K562 (cell line): ENCODE data around the gene RNMT. TPM values are rescaled to one million over a fixed set of nuclear protein-coding genes. Genes with fewer than 3 reads are reported as not detected.
"Not testable (repeated sequence)": the region's sequence is repeated elsewhere in the genome, so short reads cannot be mapped to it uniquely, and the experiment has no call there.

Experiments used
- ATAC-seq: fragments of 200-7000 bp; cut with Tn5 transposase; 3 replicates; pipeline ENCODE4 v1.9.1; 2020; ENCODE audit warnings: moderate library complexity
- BruUV-seq: library from RNA; stranded (reverse); fragments of 400-500 nt; replicated peaks from 2 replicates; lab custom pipeline; 2021; lab: Mats Ljungman, UMichigan
- CTCF ChIA-PET: fragments of 300-600 bp; formaldehyde crosslinking; extraction: SDS; loops from one replicate; lab custom pipeline; 2021; ENCODE audit warnings: low intra/inter-chr PET ratio; lab: Yijun Ruan, JAX
- POLR2A ChIA-PET: fragments of 300-600, 350-650 bp; sonication (Branson Sonifier 250); formaldehyde crosslinking; extraction: SDS; loops from one replicate; lab custom pipeline; 2021; ENCODE audit warnings: antibody characterized with exemption, inconsistent platforms; lab: Yijun Ruan, JAX
- DNase-seq, 4 experiments: peaks; one replicate each; pipeline versions ENCODE4 v3.0.0 to v3.0.0-alpha.2; 2011 to 2018; ENCODE audit warnings: low spot score in 3 of 4, mixed read lengths in 3 of 4; ENCODE audit errors: extremely low read depth in 1 of 4
- FAIRE-seq: peaks from 2 replicates; lab custom pipeline; 2011; peaks lifted over from hg19 to GRCh38; lab: Jason Lieb, UNC
- H2AFZ ChIP-seq: 2 replicates; pipeline ENCODE4 v1.6.0; 2011; ENCODE audit warnings: low read depth, low read length, control low read depth, inconsistent platforms
- H3K27ac ChIP-seq: fragments of 200-600 bp; 3 replicates; pipeline ENCODE4 v1.8.0; 2011; ENCODE audit warnings: low read depth, mild to moderate bottlenecking, control low read depth, inconsistent platforms, low read length, moderate library complexity, mixed read lengths; ENCODE audit errors: extremely low read depth
- H3K27me3 ChIP-seq, 2 experiments: fragments of 300-600 bp in 1 of 2; 2 replicates in 1 of 2; 3 replicates in 1 of 2; pipeline versions ENCODE4 v1.6.0 to v1.8.0; 2011; ENCODE audit warnings: inconsistent platforms in 2 of 2, low read length in 2 of 2, mild to moderate bottlenecking in 1 of 2, mixed read lengths in 1 of 2, moderate library complexity in 1 of 2; ENCODE audit not compliant: control insufficient read depth in 2 of 2, insufficient read depth in 2 of 2
- H3K36me3 ChIP-seq: fragments of 300-600 bp; 3 replicates; pipeline ENCODE4 v1.8.0; 2011; ENCODE audit warnings: mild to moderate bottlenecking, low read length, inconsistent platforms; ENCODE audit not compliant: control insufficient read depth, insufficient read depth
- H3K4me1 ChIP-seq, 2 experiments: fragments of 200-600 bp in 1 of 2; replicated peaks in 1 of 2; 2 replicates in 1 of 2; 3 replicates in 1 of 2; pipeline versions ENCODE4 v1.5.1 to v1.8.0; 2011; ENCODE audit warnings: inconsistent platforms in 2 of 2, low read length in 2 of 2, mild to moderate bottlenecking in 1 of 2, mixed read lengths in 1 of 2, moderate library complexity in 1 of 2; ENCODE audit not compliant: control insufficient read depth in 2 of 2, insufficient read depth in 2 of 2
- H3K4me2 ChIP-seq: 2 replicates; pipeline ENCODE4 v1.6.1; 2011; ENCODE audit warnings: low read length, control low read depth, inconsistent platforms, mixed read lengths; ENCODE audit not compliant: insufficient read depth
- H3K4me3 ChIP-seq: fragments of 200-600 bp; sonication (generic), shearing (Covaris generic); 2 replicates; pipeline ENCODE4 v1.5.1; 2016; ENCODE audit warnings: control low read depth, inconsistent platforms
- H3K79me2 ChIP-seq: fragments of 200-600 bp; 3 replicates; pipeline ENCODE4 v1.8.0; 2011; ENCODE audit warnings: low read length, inconsistent platforms; ENCODE audit not compliant: control insufficient read depth, insufficient read depth
- H3K9ac ChIP-seq, 2 experiments: 2 replicates each; pipeline versions ENCODE4 v1.6.0 to v1.6.1; 2011; ENCODE audit warnings: low read depth in 2 of 2, low read length in 2 of 2, control low read depth in 1 of 2, inconsistent platforms in 1 of 2, mild to moderate bottlenecking in 1 of 2, mixed read lengths in 1 of 2; ENCODE audit not compliant: insufficient read depth in 1 of 2
- H3K9me1 ChIP-seq: one replicate; pipeline ENCODE4 v1.6.0; 2011; ENCODE audit warnings: inconsistent platforms, mild to moderate bottlenecking, low read length, moderate library complexity; ENCODE audit not compliant: control insufficient read depth, insufficient read depth
- H3K9me3 ChIP-seq: replicated peaks from 2 replicates; pipeline ENCODE4 v1.5.1; 2011; ENCODE audit warnings: low read depth, low read length, inconsistent platforms; ENCODE audit not compliant: control insufficient read depth, insufficient read depth
- H4K20me1 ChIP-seq: replicated peaks from 2 replicates; pipeline ENCODE4 v1.6.1; 2011; ENCODE audit warnings: low read length, inconsistent platforms, mixed read lengths; ENCODE audit not compliant: control insufficient read depth, insufficient read depth
- CEBPG ChIP-seq, 3 experiments: fragments of 200-800 bp in 1 of 3; sonication (Bioruptor generic) in 1 of 3; sonication (generic) in 1 of 3; formaldehyde crosslinking in 1 of 3; IDR thresholded peaks in 2 of 3; conservative IDR thresholded peaks in 1 of 3; 2 replicates each; pipeline versions ENCODE4 v1.6.1 to v1.8.0; 2016 to 2022; ENCODE audit warnings: missing compliant biosample characterization in 2 of 3, missing genetic modification characterization in 2 of 3, mild to moderate bottlenecking in 1 of 3, missing genetic modification reagents in 1 of 3
- HNRNPLL ChIP-seq: fragments of 200-400 bp; formaldehyde crosslinking; IDR thresholded peaks from 2 replicates; pipeline ENCODE4 v1.6.1; 2017; ENCODE audit warnings: low read length, low read depth, mild to moderate bottlenecking; ENCODE audit not compliant: poor library complexity, severe bottlenecking
- SREBF2 ChIP-seq: sonication (generic); formaldehyde crosslinking; IDR thresholded peaks from 2 replicates; pipeline ENCODE4 v1.4.0; 2020; ENCODE audit warnings: mild to moderate bottlenecking, missing genetic modification reagents
- SUPT5H ChIP-seq: fragments of 450-650 bp; IDR thresholded peaks from 2 replicates; pipeline ENCODE4 v1.6.1; 2016
- THRA ChIP-seq: fragments of 450-650 bp; IDR thresholded peaks from 2 replicates; pipeline ENCODE4 v1.6.1; 2017; ENCODE audit warnings: mild to moderate bottlenecking, moderate library complexity
- TRIM25 ChIP-seq: fragments of 450-650 bp; IDR thresholded peaks from 2 replicates; pipeline ENCODE4 v1.7.0; 2016; ENCODE audit warnings: borderline replicate concordance
- U2AF2 ChIP-seq: fragments of 200-400 bp; formaldehyde crosslinking; optimal IDR thresholded peaks from 2 replicates; pipeline ENCODE3; 2017; ENCODE audit warnings: low read depth, mild to moderate bottlenecking, low read length
- ZNF146 ChIP-seq: IDR thresholded peaks from one replicate; pipeline ENCODE4 v1.6.1; 2018; ENCODE audit warnings: missing compliant biosample characterization; ENCODE audit not compliant: unreplicated experiment
- ZNF507 ChIP-seq: conservative IDR thresholded peaks from 2 replicates; pipeline ENCODE4 v1.6.1; 2017; ENCODE audit warnings: missing genetic modification characterization, missing compliant biosample characterization
- ZNF76 ChIP-seq: fragments of 250-450 bp; sonication (Bioruptor Pico); IDR thresholded peaks from 2 replicates; pipeline ENCODE4 v1.4.0; 2020; ENCODE audit warnings: mild to moderate bottlenecking, moderate library complexity, borderline replicate concordance
- WGBS: fragments of 100-300 bp; shearing (Covaris generic); methylation state at CpG from one replicate; pipeline ENCODE4 v1.1.6; 2016; ENCODE audit warnings: low coverage, mixed read lengths; ENCODE audit not compliant: insufficient coverage; ENCODE audit errors: missing lambda C conversion rate; 5-methylcytosine and 5-hydroxymethylcytosine counted together
- in situ Hi-C: fragments of 300-500 bp; cut with MboI; formaldehyde crosslinking; loops from 4 replicates; pipeline ENCODE4 v1.15.0; 2018; ENCODE audit warnings: inconsistent platforms, mixed read lengths
- intact Hi-C: fragments of 100-400 bp; cut with micrococcal nuclease; formaldehyde crosslinking; loops from 2 replicates; pipeline ENCODE4 v1.14.2; 2022
- polyA plus RNA-seq, 8 experiments: library from polyadenylated mRNA; depleted of rRNA in 4 of 8; stranded (reverse) in 5 of 8; unstranded in 3 of 8; fragments of >200 nt; fragmentation: Nextera tagmentation in 2 of 8; fragmentation: Illumina TruSeq in 1 of 8; extraction: Ambion mirVana in 2 of 8; extraction: Trizol in 1 of 8; gene quantifications; 2 replicates each; pipeline versions ENCODE4 v1.2.1 to v1.2.3, GENCODE V29; 2011 to 2014; ENCODE audit warnings: inconsistent platforms in 1 of 8, missing spikeins in 1 of 8
- total RNA-seq, 7 experiments: library from RNA; depleted of rRNA in 6 of 7; stranded (reverse); fragments of >200 nt in 6 of 7; fragmentation: Illumina TruSeq in 2 of 7; extraction: Trizol in 2 of 7; gene quantifications; 2 replicates each; pipeline versions ENCODE4 v1.2.1 to v1.2.3, GENCODE V29; 2011 to 2021; ENCODE audit warnings: low replicate concordance in 1 of 7
- TF ChIP-seq, protein P1 (sequence below): fragments of 250-450 bp; sonication (Bioruptor Pico); IDR thresholded peaks from 2 replicates; pipeline ENCODE4 v1.5.0; 2021

Gene RNMT
- total and polyA plus RNA-seq, 9 of the 15 experiments (the other 6 are each of a cell fraction or from before 2014, with no cell fraction given) = 20.2 to 63.4 (median 34.1) TPM

GRCh38 chr18:13751599-13751998 is 25.1 kb downstream of the RNMT start:
- H3K79me2 ChIP-seq, H3K4me1 ChIP-seq, DNase-seq, H3K27me3 ChIP-seq, BruUV-seq, ATAC-seq, H3K4me2 ChIP-seq, in situ Hi-C loops, H3K27ac ChIP-seq, POLR2A ChIA-PET, intact Hi-C loops, H3K4me3 ChIP-seq, H4K20me1 ChIP-seq, H2AFZ ChIP-seq, FAIRE-seq, H3K9ac ChIP-seq, H3K9me1 ChIP-seq, H3K9me3 ChIP-seq, CTCF ChIA-PET: not testable (repeated sequence)
- WGBS = 73% methylated on average over 2 of the region's 3 CpGs
- TF ChIP-seq SUPT5H (peak; percentile 24; the same call in 1 of the 2 replicates), ZNF146 (CRISPR knock-in tag) (peak; percentile 60)
- H3K36me3 ChIP-seq = peaks cover 75% of the 10 kb centered on the region

DNA sequence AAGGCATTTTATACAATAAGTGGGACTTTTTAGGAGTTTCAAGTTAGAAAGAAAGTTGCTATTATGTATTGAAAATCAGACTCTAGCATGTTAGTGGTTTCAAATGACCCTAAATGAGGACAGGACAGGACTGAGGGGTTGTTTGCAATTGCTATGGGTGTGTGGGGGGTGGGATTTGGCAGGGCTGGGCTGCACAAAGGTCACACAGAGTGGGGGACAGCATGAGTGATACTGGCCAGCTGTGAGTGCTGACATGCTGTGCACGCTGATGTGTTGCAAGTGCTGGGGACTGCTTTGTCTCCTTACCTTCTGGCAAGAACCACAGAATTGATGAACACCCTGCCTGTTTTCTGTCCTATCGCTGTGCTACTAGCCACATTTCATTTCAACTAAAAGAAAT is 29.8 kb downstream of the RNMT start:
- H3K4me1 ChIP-seq = no peaks in the 10 kb centered on the region
- FAIRE-seq = no peak
- no peak overlapping the region for H3K4me2 ChIP-seq
- no peaks in the 10 kb centered on the region for H4K20me1 ChIP-seq
- H3K4me3 ChIP-seq = no peak overlapping the region
- BruUV-seq = no TSS peak
- H3K9me1 ChIP-seq = no peaks in the 10 kb centered on the region
- ChIA-PET CTCF (no interaction called here), POLR2A (no interaction called here)
- WGBS = 89% methylated on average over 2 of the region's 2 CpGs
- no peaks in the 10 kb centered on the region for H3K79me2 ChIP-seq
- DNase-seq = no peak
- in situ Hi-C loops (no loop called here), intact Hi-C loops (no loop called here)
- H3K9me3 ChIP-seq = no peaks in the 10 kb centered on the region
- H3K36me3 ChIP-seq = peaks cover 50% of the 10 kb centered on the region
- no peak overlapping the region for H3K27ac ChIP-seq
- ATAC-seq = no peak
- no peak overlapping the region for H3K9ac ChIP-seq
- H2AFZ ChIP-seq = no peak overlapping the region
- H3K27me3 ChIP-seq = no peaks in the 10 kb centered on the region
- no peak for TF ChIP-seq HNRNPLL
- no peak for TF ChIP-seq TRIM25
- no peak for TF ChIP-seq ZNF507
- TF ChIP-seq, protein P1, sequence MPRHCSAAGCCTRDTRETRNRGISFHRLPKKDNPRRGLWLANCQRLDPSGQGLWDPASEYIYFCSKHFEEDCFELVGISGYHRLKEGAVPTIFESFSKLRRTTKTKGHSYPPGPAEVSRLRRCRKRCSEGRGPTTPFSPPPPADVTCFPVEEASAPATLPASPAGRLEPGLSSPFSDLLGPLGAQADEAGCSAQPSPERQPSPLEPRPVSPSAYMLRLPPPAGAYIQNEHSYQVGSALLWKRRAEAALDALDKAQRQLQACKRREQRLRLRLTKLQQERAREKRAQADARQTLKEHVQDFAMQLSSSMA = no peak
- TF ChIP-seq U2AF2 = no peak
- no peak for TF ChIP-seq THRA
- no peak for TF ChIP-seq ZNF76 (CRISPR knock-in tag)
- no peak for TF ChIP-seq SREBF2 (CRISPR knock-in tag)
- TF ChIP-seq CEBPG (CRISPR knock-in tag; IDR thresholded peaks at IDR 0.05) = no peak
- no peak for TF ChIP-seq CEBPG (tag; conservative IDR thresholded peaks at IDR 0.05 in 1 of 2, IDR thresholded peaks at IDR 0.05 in 1 of 2)
